HepG2 (cell line): Measurements from ENCODE around the gene NLGN3. TPM values are rescaled to one million over a fixed set of nuclear protein-coding genes. Genes with fewer than 3 reads are reported as not detected.

ENCODE experiments used
- CBX2 ChIP-seq, 2 experiments: fragments of 200-600 bp in 1 of 2; sonication (generic); formaldehyde crosslinking in 1 of 2; IDR thresholded peaks; 2 replicates each; pipeline versions ENCODE4 v1.7.0 to v1.8.1; 2018 to 2022; ENCODE audit warnings: low read depth in 2 of 2, low read length in 1 of 2, mild to moderate bottlenecking in 1 of 2, missing genetic modification reagents in 1 of 2
- CENPBD1 ChIP-seq: sonication (generic); formaldehyde crosslinking; IDR thresholded peaks from 2 replicates; pipeline ENCODE4 v1.8.0; 2022; ENCODE audit warnings: missing genetic modification reagents, low read depth, mild to moderate bottlenecking, borderline replicate concordance
- EHMT2 ChIP-seq: fragments of 200-600 bp; sonication (generic); IDR thresholded peaks from 2 replicates; pipeline ENCODE4 v1.7.0; 2017; ENCODE audit warnings: antibody characterized with exemption, low read depth, low read length, borderline replicate concordance
- FOXO1 ChIP-seq: sonication (generic); formaldehyde crosslinking; IDR thresholded peaks from 2 replicates; pipeline ENCODE4 v1.4.0; 2020; ENCODE audit warnings: missing genetic modification reagents
- HBP1 ChIP-seq: IDR thresholded peaks from 2 replicates; pipeline ENCODE4 v1.6.1; 2016; ENCODE audit warnings: low read depth, control low read depth
- JARID2 ChIP-seq: sonication (generic); formaldehyde crosslinking; IDR thresholded peaks from 2 replicates; pipeline ENCODE4 v1.8.1; 2023; ENCODE audit warnings: missing genetic modification reagents, inconsistent platforms; ENCODE audit not compliant: insufficient replicate concordance
- MZF1 ChIP-seq: sonication (generic); formaldehyde crosslinking; IDR thresholded peaks from 2 replicates; pipeline ENCODE4 v1.8.1; 2023; ENCODE audit warnings: mild to moderate bottlenecking, missing genetic modification reagents, borderline replicate concordance
- NR0B2 ChIP-seq: sonication (generic); formaldehyde crosslinking; IDR thresholded peaks from 2 replicates; pipeline ENCODE4 v1.4.0; 2020; ENCODE audit warnings: mild to moderate bottlenecking, missing genetic modification reagents
- RXRB ChIP-seq: IDR thresholded peaks from 2 replicates; pipeline ENCODE4 v1.6.1; 2016; ENCODE audit warnings: borderline replicate concordance, missing genetic modification reagents, missing compliant biosample characterization
- SALL1 ChIP-seq: sonication (generic); formaldehyde crosslinking; IDR thresholded peaks from 2 replicates; pipeline ENCODE4 v1.8.0; 2022; ENCODE audit warnings: mild to moderate bottlenecking, missing genetic modification reagents
- SAP130 ChIP-seq: IDR thresholded peaks from 2 replicates; pipeline ENCODE4 v1.6.1; 2016; ENCODE audit warnings: low read depth
- SMYD3 ChIP-seq: sonication (generic); formaldehyde crosslinking; IDR thresholded peaks from 2 replicates; pipeline ENCODE4 v1.8.1; 2023; ENCODE audit warnings: mild to moderate bottlenecking, missing genetic modification reagents
- TCF12 ChIP-seq, 2 experiments: fragments of 450-650 bp in 1 of 2; sonication (generic) in 1 of 2; formaldehyde crosslinking in 1 of 2; IDR thresholded peaks; 2 replicates each; pipeline versions ENCODE4 v1.6.1 to v1.8.0; 2017 to 2022; ENCODE audit warnings: antibody characterized with exemption in 1 of 2, mild to moderate bottlenecking in 1 of 2, missing genetic modification reagents in 1 of 2, moderate library complexity in 1 of 2
- THAP11 ChIP-seq: IDR thresholded peaks from 2 replicates; pipeline ENCODE4 v1.6.1; 2016; ENCODE audit warnings: missing biosample characterization, missing genetic modification reagents
- ZNF407 ChIP-seq: sonication (generic); formaldehyde crosslinking; IDR thresholded peaks from one replicate; pipeline ENCODE4 v1.5.1; 2020; ENCODE audit warnings: mild to moderate bottlenecking, missing genetic modification reagents; ENCODE audit errors: not compliant biosample characterization
- ZNF430 ChIP-seq: sonication (generic); formaldehyde crosslinking; IDR thresholded peaks from 2 replicates; pipeline ENCODE4 v1.9.0; 2021; ENCODE audit warnings: mild to moderate bottlenecking, missing genetic modification reagents
- ZNF598 ChIP-seq: sonication (generic); formaldehyde crosslinking; IDR thresholded peaks from 2 replicates; pipeline ENCODE4 v1.5.1; 2020; ENCODE audit warnings: mild to moderate bottlenecking, missing genetic modification reagents, borderline replicate concordance
- ZNF619 ChIP-seq: sonication (generic); formaldehyde crosslinking; IDR thresholded peaks from 2 replicates; pipeline ENCODE4 v1.4.0; 2020; ENCODE audit warnings: mild to moderate bottlenecking, missing genetic modification reagents
- polyA plus RNA-seq, 8 experiments: library from polyadenylated mRNA; depleted of rRNA in 3 of 8; stranded (reverse) in 7 of 8; unstranded in 1 of 8; fragments of >200 nt; fragmentation: Illumina TruSeq in 4 of 8; extraction: Trizol in 4 of 8; gene quantifications; 2 replicates each; pipeline versions ENCODE4 v1.2.1 to v1.2.3, GENCODE V29; 2011 to 2016; ENCODE audit warnings: low read depth in 4 of 8, missing spikeins in 1 of 8, mixed read lengths in 1 of 8; ENCODE audit not compliant: insufficient read depth in 1 of 8
- total RNA-seq, 5 experiments: library from RNA; depleted of rRNA; stranded (reverse); fragments of >200 nt; fragmentation: Illumina TruSeq; extraction: Trizol; gene quantifications; 2 replicates each; pipeline ENCODE4 v1.2.3, GENCODE V29; 2016; ENCODE audit warnings: low read depth in 1 of 5

The NLGN3 gene
- total and polyA plus RNA-seq, 2 of the 13 experiments (the other 11 are each of a cell fraction or from before 2014, with no cell fraction given): 0.04 to 0.16 TPM

GRCh38 chrX:71095981-71096759 lies 48.5 kb upstream of the NLGN3 start (continued):
- no peak for TF ChIP-seq ZNF407
- TF ChIP-seq SALL1 (CRISPR knock-in tag): no peak
- 0 out of 2 replicates have a peak, but pooled peaks have one; percentile 11 for TF ChIP-seq SAP130 (CRISPR knock-in tag)
- no peak for TF ChIP-seq HBP1
- no peak for TF ChIP-seq ZNF430
- no peak for TF ChIP-seq FOXO1 (CRISPR knock-in tag)
- TF ChIP-seq CENPBD1: no peak
- TF ChIP-seq TCF12 (IDR thresholded peaks at IDR 0.05): no peak
- TF ChIP-seq TCF12 (CRISPR knock-in tag; IDR thresholded peaks at IDR 0.05): no peak
- TF ChIP-seq ZNF598 (CRISPR knock-in tag): no peak
- TF ChIP-seq NR0B2 (CRISPR knock-in tag): no peak
- no peak for TF ChIP-seq MZF1 (CRISPR knock-in tag)
- TF ChIP-seq EHMT2: no peak
- TF ChIP-seq CBX2 (IDR thresholded peaks at IDR 0.05; ENCODE audit: low read depth, low read length): no peak
- TF ChIP-seq CBX2 (CRISPR knock-in tag; IDR thresholded peaks at IDR 0.05; ENCODE audit: low read depth): no peak
- no peak for TF ChIP-seq JARID2 (CRISPR knock-in tag)
- no peak for TF ChIP-seq SMYD3 (CRISPR knock-in tag)
- TF ChIP-seq RXRB (CRISPR knock-in tag): no peak
- TF ChIP-seq THAP11 (CRISPR knock-in tag): no peak
- no peak for TF ChIP-seq ZNF619
